ENCODE data around the gene CPA4.

The CPA4 gene

GRCh38 chr7:130273933-130274255 lies 19.1 kb upstream of the CPA4 start:
- in situ Hi-C loops (cut with MboI; ENCODE audit: low pct_unique_long_range_greater_than_20kb, low sequenced_read_pairs), result no loop called here
- no peak for DNase-seq

GRCh38 chr7:130274296-130274695 lies 18.7 kb upstream of the CPA4 start:
- in situ Hi-C loops (cut with MboI; ENCODE audit: low pct_unique_long_range_greater_than_20kb, low sequenced_read_pairs), result no loop called here
- DNase-seq, result no peak

- no peak for DNase-seq
- in situ Hi-C loops (cut with MboI; ENCODE audit: low pct_unique_long_range_greater_than_20kb, low sequenced_read_pairs), result no loop called here
These were observed 17.9 kb upstream of the CPA4 start for GRCh38 chr7:130274983-130275591.

GRCh38 chr7:130275826-130276297 lies 17.1 kb upstream of the CPA4 start:
- in situ Hi-C loops (cut with MboI; ENCODE audit: low pct_unique_long_range_greater_than_20kb, low sequenced_read_pairs), result no loop called here
- DNase-seq, result no peak

GRCh38 chr7:130276796-130277762 lies 15.9 kb upstream of the CPA4 start:
- DNase-seq, result no peak
- in situ Hi-C loops (cut with MboI; ENCODE audit: low pct_unique_long_range_greater_than_20kb, low sequenced_read_pairs), result no loop called here

GRCh38 chr7:130277763-130278643 lies 15.0 kb upstream of the CPA4 start:
- in situ Hi-C loops (cut with MboI; ENCODE audit: low pct_unique_long_range_greater_than_20kb, low sequenced_read_pairs), result no loop called here
- DNase-seq, result peak; percentile 35

- no peak for DNase-seq
- in situ Hi-C loops (cut with MboI; ENCODE audit: low pct_unique_long_range_greater_than_20kb, low sequenced_read_pairs), result no loop called here
These were observed 14.1 kb upstream of the CPA4 start for GRCh38 chr7:130278860-130279259.

- in situ Hi-C loops (cut with MboI; ENCODE audit: low pct_unique_long_range_greater_than_20kb, low sequenced_read_pairs), result no loop called here
- no peak for DNase-seq
These were observed 13.7 kb upstream of the CPA4 start for GRCh38 chr7:130279286-130279685.

- in situ Hi-C loops (cut with MboI; ENCODE audit: low pct_unique_long_range_greater_than_20kb, low sequenced_read_pairs), result no loop called here
- DNase-seq, result no peak
These were observed 13.1 kb upstream of the CPA4 start for GRCh38 chr7:130279906-130280305.

GRCh38 chr7:130281260-130281659 lies 11.7 kb upstream of the CPA4 start:
- in situ Hi-C loops (cut with MboI; ENCODE audit: low pct_unique_long_range_greater_than_20kb, low sequenced_read_pairs), result no loop called here
- DNase-seq, result no peak

- in situ Hi-C loops (cut with MboI; ENCODE audit: low pct_unique_long_range_greater_than_20kb, low sequenced_read_pairs), result no loop called here
- no peak for DNase-seq
These were observed 6.1 kb upstream of the CPA4 start for GRCh38 chr7:130286881-130287280.

GRCh38 chr7:130288168-130288567 lies 4.8 kb upstream of the CPA4 start:
- in situ Hi-C loops (cut with MboI; ENCODE audit: low pct_unique_long_range_greater_than_20kb, low sequenced_read_pairs), result no loop called here
- no peak for DNase-seq

- in situ Hi-C loops (cut with MboI; ENCODE audit: low pct_unique_long_range_greater_than_20kb, low sequenced_read_pairs), result no loop called here
- no peak for DNase-seq
These were observed 4.1 kb upstream of the CPA4 start for GRCh38 chr7:130288829-130289228.

- in situ Hi-C loops (cut with MboI; ENCODE audit: low pct_unique_long_range_greater_than_20kb, low sequenced_read_pairs), result no loop called here
- DNase-seq, result no peak
These were observed 3.5 kb upstream of the CPA4 start for GRCh38 chr7:130289478-130289877.

GRCh38 chr7:130290745-130291144 lies 2.2 kb upstream of the CPA4 start:
- in situ Hi-C loops (cut with MboI; ENCODE audit: low pct_unique_long_range_greater_than_20kb, low sequenced_read_pairs), result no loop called here
- no peak for DNase-seq

- no peak for DNase-seq
- in situ Hi-C loops (cut with MboI; ENCODE audit: low pct_unique_long_range_greater_than_20kb, low sequenced_read_pairs), result no loop called here
These were observed 560 bp downstream of the CPA4 start for GRCh38 chr7:130293521-130293920.

- no peak for DNase-seq
- in situ Hi-C loops (cut with MboI; ENCODE audit: low pct_unique_long_range_greater_than_20kb, low sequenced_read_pairs), result no loop called here
These were observed 1.4 kb downstream of the CPA4 start for GRCh38 chr7:130294314-130294713.

- DNase-seq, result no peak
- in situ Hi-C loops (cut with MboI; ENCODE audit: low pct_unique_long_range_greater_than_20kb, low sequenced_read_pairs), result no loop called here
These were observed 3.4 kb downstream of the CPA4 start for GRCh38 chr7:130296221-130296951.

All from KBM-7 (cell line).